HG03159 (cell line): ENCODE results near the gene SLC4A1.

ENCODE experiments used
- ATAC-seq: cut with Tn5 transposase; IDR thresholded peaks from one replicate; pipeline ENCODE4 v1.9.1; 2021; ENCODE audit warnings: mild to moderate bottlenecking, moderate library complexity; ENCODE audit not compliant: unreplicated experiment

The SLC4A1 gene

DNA sequence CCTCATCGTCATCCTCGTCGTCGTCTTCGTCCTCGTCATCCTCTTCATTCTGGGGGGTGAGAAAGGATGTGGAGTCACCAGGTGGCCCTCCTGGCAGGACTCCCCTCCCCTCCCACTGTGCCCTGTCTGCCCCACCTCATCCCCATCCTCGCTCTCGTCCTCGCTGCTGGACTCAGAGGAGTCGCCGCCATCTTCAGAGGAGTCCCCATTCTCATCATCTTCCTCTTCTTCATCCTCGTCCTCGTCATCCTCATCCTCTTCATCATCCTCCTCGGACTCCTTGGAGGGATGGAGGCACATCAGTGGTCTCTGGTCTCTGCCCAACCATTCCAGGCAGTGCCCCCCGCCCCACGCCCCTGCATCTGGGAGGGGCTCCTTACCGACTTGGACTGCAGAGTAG is 60.6 kb downstream of the SLC4A1 start:
- ATAC-seq, result no peak

DNA sequence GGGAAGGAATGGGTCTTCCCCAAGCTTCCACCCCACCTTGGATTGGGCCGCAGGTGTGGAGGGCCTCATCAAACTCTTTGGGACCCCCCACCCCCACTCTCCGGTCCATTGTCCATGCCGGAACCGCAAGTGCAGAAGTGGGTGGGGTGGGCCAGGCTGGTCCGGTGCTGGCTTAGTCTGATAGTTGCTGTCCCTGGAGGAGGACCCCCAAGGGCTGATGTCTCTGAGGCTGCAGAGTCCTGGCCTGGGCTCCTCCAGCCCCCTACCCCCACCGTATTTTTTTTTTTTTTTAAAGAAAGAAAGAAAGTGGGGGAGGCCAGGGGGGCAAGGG is 61.1 kb downstream of the SLC4A1 start:
- ATAC-seq, result no peak

DNA sequence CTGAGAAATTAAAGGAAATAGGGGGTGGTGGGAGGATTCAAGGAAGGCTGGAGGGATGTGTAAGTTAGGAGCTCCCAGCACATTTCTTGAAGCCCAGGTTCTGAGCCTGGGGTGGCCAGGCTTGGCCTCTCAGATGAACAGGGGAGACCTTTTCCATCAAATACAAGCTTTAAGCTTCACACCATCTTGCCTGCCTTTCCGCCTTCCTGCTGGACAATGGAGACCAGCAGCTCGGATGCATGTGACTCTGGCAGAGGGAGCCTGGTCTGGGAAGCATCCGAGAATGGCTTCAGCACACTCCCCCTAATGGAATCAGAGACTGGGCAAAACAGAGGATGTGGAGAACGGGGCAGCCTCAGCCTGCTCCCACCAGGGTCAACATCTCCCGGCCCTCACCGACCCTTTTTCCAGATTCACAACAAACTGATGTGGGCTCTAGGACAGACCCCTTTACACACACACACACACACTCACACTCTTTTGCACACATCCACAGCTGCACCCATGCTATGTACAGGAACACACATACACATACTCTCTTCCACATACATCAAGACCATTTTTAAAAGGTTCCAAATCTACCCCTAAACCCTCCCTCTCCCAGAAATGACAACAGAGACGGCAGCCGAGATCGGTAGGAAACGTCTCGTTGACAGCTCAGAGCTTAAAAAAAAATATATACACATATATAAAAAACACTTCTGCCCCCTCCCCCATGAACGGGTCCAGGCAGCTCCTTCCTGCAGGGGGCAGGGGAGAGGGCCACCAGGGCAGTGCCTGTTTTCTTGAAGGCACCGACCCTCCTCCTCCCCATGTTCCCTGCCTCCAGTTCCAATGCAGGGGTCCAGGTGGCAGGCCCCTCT is 61.7 kb downstream of the SLC4A1 start:
- ATAC-seq, result no peak

DNA sequence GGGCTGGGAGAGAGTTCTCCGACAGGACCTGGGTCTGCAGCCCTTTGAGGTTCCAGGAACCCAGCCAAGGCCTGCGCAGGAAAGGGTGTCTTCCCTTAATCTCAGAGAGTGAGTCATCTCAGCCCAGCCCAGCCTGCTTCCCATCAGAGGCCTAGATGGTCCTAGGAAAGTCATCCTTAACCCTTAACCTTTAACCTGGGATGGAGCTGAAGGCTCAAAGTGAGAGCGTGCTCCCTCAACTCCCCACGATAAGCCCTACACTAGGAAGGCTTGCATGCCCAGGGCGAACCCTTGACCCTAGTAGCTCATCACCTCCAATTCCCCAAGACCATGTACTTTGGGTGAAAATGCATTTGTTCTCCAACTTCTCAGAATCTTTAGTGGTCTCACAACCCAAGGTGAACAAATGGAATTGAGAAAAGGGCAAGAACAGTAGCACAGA is 63.5 kb downstream of the SLC4A1 start:
- ATAC-seq, result no peak

DNA sequence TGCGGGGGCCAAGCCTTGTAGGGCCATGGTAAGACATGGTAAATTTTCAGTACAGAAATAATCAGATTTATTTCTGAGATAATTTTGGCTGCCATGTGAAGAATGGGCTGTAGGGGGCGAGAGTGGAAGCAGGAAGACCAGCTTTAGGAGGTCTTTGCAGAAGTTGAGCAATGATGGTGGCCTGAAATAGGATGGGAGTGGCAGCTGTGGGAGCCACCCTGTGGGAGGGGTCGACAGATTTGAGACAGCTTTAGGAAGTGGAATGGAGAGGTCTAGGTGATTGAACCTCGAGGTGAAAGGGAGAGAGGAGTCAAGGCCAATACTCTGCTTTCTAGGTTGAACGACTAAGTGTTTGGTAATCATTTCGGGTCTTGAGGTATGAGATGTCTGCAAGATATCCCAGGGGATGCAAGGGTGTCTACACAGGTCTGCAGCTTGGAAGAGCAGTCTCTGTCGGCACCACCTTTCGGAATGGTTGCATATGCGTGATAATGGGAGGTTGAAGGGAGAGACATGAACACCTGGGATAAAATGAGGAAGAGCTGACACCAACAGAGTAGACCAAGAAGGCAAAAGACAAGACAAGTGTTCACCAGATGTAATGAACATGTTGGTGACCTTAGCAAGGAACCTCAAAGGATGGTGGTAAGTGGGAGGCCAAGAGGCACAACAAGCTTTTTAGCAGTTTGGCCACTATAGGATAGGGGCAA is 64.0 kb downstream of the SLC4A1 start:
- ATAC-seq, result no peak

DNA sequence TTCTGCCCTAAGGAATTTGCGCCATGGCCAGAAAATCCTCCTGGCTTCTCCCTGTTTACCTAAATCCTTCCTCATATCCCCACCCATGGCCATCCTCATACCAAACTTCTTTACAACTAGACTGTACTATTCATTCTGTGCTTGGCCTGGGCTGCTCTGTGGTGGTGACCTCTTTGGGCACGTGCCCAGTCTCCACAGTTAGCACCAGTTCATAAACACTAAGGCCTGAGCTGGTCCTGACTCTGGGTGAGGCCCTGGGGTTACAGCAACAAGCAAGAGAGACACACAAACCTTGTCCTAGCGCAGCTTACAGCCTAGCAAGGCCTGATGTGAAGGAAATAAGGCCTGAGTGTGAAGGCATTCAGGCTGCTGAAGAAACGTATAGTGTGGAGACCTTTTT is 65.2 kb downstream of the SLC4A1 start:
- no peak for ATAC-seq

DNA sequence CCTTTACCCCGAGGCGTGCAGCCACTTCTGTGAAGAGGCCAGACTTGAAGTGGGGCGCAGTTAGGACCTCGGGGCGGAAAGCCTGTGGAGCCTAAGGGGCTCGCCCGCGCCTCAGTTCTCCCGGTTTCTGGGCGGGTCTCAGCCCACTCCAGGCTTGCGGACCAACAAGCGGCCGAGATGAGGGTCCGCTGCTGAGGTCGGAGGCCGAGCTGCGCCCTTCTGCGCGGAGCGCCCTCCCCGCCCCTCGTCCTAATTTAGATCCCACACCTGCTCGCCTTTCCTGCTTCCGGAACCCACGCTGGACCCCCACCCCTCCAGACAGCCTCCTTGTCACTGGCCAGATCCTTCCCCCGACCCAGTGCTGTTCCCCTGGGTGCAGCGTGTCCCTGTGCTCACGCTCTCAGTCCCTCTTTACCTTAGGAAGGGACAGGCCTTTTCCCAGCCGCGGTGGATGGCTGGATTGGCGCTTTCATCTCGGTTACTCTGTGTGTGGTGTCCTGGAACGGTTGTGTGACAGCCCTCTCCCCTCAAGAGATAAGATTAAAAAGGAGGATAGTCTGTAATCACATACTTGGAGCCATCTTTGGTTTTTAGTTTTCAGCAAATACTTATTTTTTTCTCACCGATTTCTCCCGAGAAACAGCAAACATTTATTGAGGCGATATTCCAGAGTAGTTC is 67.3 kb downstream of the SLC4A1 start:
- peak; percentile 4 for ATAC-seq

DNA sequence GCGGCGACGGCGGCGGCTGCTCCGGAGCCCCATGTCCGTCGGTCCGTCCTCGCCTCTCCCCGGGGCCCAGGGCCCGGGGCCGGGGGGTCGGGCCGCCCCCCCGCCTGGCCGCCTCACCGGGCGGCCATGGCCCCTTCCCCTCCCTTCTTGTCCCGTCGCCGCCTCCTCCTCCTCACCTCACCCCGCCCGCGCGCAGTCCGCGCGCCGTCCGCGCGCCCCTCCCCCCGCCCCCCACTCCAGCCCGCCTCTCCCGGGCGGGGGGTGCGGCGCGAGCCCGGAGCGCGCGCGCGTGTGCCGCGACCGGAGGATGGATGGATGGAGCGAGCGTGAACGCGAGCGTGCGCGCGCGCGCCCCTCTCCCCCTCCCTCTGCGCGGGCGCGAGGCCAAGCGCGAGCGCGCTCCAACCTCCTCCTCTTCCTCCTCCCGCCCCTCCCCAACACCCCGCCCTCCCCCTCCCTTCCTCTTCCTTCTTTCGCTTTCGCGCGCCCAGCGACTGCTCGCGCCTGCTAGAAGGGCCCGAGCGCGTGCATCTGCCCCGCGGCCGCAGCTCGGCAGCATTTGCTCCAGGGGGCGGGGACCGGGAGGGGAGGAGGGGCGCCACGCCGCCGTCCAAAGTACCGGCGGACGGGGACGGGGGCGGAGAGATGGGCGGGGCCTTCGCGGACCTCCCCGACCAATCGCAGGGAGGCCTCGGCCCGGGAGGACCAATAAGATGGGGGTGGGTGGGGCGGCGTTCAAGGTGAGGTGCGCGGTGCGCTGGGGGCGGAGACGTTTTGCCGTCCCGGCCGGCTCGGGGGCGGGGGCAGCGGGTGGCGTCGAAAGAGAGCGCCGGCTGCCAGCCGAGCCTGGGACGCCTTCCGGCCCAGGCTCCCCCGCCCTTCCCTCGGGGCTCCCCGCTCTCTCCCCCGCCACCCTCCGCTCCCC is 68.1 kb downstream of the SLC4A1 start, which contains the start of gene ATXN7L3:
TSS of gene ATXN7L3 (minus strand) at position 332 of the 925 bp plus-strand sequence. CDS start 1,814 bp downstream, outside the sequence.
- peak; percentile 57 for ATAC-seq

DNA sequence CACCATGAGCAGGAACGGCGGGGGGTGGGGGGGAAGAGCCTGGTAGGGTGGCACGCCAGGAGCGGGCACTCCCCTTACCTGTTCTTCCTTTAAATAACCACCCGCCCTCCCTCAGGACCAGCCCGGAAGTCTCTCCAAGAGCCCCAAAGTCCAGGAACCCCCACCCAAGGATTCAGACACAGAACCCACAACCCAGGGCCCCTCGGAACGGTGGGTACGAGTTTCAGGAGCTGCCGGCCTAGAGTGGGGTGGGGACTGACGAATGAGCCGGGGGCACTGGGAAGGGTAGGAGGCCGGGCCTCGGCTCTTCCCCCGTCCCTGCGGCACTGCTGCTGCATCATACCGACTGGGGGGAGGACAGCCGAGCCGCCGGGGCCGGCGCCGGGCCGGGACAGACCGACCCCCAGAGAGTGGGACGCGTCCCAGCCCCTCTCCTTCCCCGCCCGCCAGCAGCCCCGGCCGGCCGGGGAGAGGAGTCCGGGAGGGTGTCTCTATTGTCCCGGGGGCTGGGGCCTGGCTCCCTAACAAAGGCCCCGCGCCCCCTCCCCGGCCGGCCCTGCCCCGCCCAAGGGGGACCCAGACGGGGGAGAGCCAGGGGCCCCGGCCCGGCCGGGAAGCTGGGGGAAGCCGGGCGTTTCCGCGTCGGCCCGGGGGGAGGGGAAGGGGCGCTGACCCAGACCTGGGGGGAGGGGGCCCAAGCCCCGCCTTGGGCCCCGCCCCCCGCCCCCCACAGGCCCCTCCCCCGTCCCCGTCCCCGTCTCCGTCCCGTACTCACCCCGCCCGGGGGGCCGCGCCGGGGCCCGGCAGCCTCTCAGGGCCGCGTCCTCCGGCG is 69.0 kb downstream of the SLC4A1 start:
- ATAC-seq, result peak; percentile 19
